Smooth muscle cell (in vitro differentiated cells): ENCODE measurements around the gene GRM4. TPM values are rescaled to one million over a fixed set of nuclear protein-coding genes. Genes with fewer than 3 reads are reported as not detected.
A peak's percentile ranks its signal among the peaks of the same experiment; 100 is the strongest.

Experiments used
- DNase-seq: peaks from one replicate; lab custom pipeline; 2025; ENCODE audit not compliant: unreplicated experiment; lab: John Stamatoyannopoulos, UW
- H2AFZ ChIP-seq: fragments of 200-600 bp; sonication (generic); 2 replicates; pipeline ENCODE4 v1.6.0; 2016; ENCODE audit warnings: antibody characterized with exemption, low read depth, mild to moderate bottlenecking
- H3F3A ChIP-seq: fragments of 200-600 bp; sonication (generic); 2 replicates; pipeline ENCODE4 v1.6.0; 2017; ENCODE audit warnings: antibody characterized with exemption, low read depth
- H3K27ac ChIP-seq: fragments of 200-600 bp; sonication (generic); 2 replicates; pipeline ENCODE4 v1.5.1; 2016; ENCODE audit warnings: low read depth, mild to moderate bottlenecking
- H3K27me3 ChIP-seq: fragments of 200-600 bp; sonication (generic); 2 replicates; pipeline ENCODE4 v1.6.1; 2016; ENCODE audit warnings: low read depth, mild to moderate bottlenecking
- H3K36me3 ChIP-seq: fragments of 200-600 bp; sonication (generic); 2 replicates; pipeline ENCODE4 v1.5.1; 2016; ENCODE audit warnings: low read depth
- H3K4me1 ChIP-seq: fragments of 200-600 bp; sonication (generic); 2 replicates; pipeline ENCODE4 v1.5.1; 2016; ENCODE audit warnings: low read depth
- H3K4me2 ChIP-seq: fragments of 200-600 bp; sonication (generic); 2 replicates; pipeline ENCODE4 v1.6.0; 2016; ENCODE audit warnings: mild to moderate bottlenecking
- H3K4me3 ChIP-seq: fragments of 200-600 bp; sonication (generic); 2 replicates; pipeline ENCODE4 v1.5.1; 2016; ENCODE audit warnings: mild to moderate bottlenecking
- H3K79me2 ChIP-seq: fragments of 200-600 bp; sonication (generic); 2 replicates; pipeline ENCODE4 v1.6.0; 2016; ENCODE audit warnings: low read depth, mild to moderate bottlenecking
- H3K9ac ChIP-seq: fragments of 200-600 bp; sonication (generic); 2 replicates; pipeline ENCODE4 v1.6.0; 2016; ENCODE audit warnings: low read depth
- H3K9me3 ChIP-seq: fragments of 200-600 bp; sonication (generic); replicated peaks from 2 replicates; pipeline ENCODE4 v1.5.1; 2016; ENCODE audit warnings: low read depth
- H4K20me1 ChIP-seq: fragments of 200-600 bp; sonication (generic); 2 replicates; pipeline ENCODE4 v1.6.0; 2016; ENCODE audit warnings: low read depth
- CTCF ChIP-seq: fragments of 200-600 bp; sonication (generic); IDR thresholded peaks from 2 replicates; pipeline ENCODE4 v1.5.1; 2017; ENCODE audit warnings: borderline replicate concordance, mild to moderate bottlenecking, antibody characterized with exemption; ENCODE audit not compliant: insufficient read depth, poor library complexity, severe bottlenecking
- WGBS: methylation state at CpG from one replicate; pipeline ENCODE4 v1.1.7; 2016; ENCODE audit warnings: low lambda C conversion rate; 5-methylcytosine and 5-hydroxymethylcytosine counted together
- polyA plus RNA-seq: library from polyadenylated mRNA; unstranded; fragments of >200 nt; fragmentation: Nextera tagmentation; extraction: Ambion mirVana; gene quantifications from 2 replicates; pipeline ENCODE4 v1.2.1, GENCODE V29; 2016
- total RNA-seq: library from RNA; depleted of rRNA; stranded (reverse); fragments of >200 nt; gene quantifications from 2 replicates; pipeline ENCODE4 v1.2.3, GENCODE V29; 2014

GRM4 gene
- total and polyA plus RNA-seq, 2 experiments from 2014 or later: 0.21 TPM; not detected in 1

GRCh38 chr6:34147906-34148630 is 2.2 kb upstream of the GRM4 start:
- Histone ChIP-seq H4K20me1 (no peaks in the 10 kb centered on the region), H3K4me2 (no peak overlapping the region), H3K27me3 (peaks cover 96% of the 10 kb centered on the region), H3K4me1 (peaks cover 7% of the 10 kb centered on the region), H3K36me3 (no peaks in the 10 kb centered on the region), H2AFZ (no peak overlapping the region), H3F3A (no peaks in the 10 kb centered on the region), H3K79me2 (no peaks in the 10 kb centered on the region), H3K9me3 (no peaks in the 10 kb centered on the region), H3K27ac (no peak overlapping the region), H3K9ac (no peak overlapping the region), H3K4me3 (no peak overlapping the region)
- WGBS: 85% methylated on average over 13 of the region's 13 CpGs
- no peak for DNase-seq
- TF ChIP-seq CTCF: no peak

GRCh38 chr6:34146801-34147592 is 1.1 kb upstream of the GRM4 start:
- Histone ChIP-seq H3K27me3 (peaks cover 96% of the 10 kb centered on the region), H3K79me2 (no peaks in the 10 kb centered on the region), H3K4me2 (no peak overlapping the region), H3K9me3 (no peaks in the 10 kb centered on the region), H3K9ac (no peak overlapping the region), H3K4me3 (no peak overlapping the region), H3K27ac (no peak overlapping the region), H3F3A (no peaks in the 10 kb centered on the region), H2AFZ (no peak overlapping the region), H3K4me1 (peaks cover 10% of the 10 kb centered on the region), H3K36me3 (no peaks in the 10 kb centered on the region), H4K20me1 (no peaks in the 10 kb centered on the region)
- no peak for TF ChIP-seq CTCF
- WGBS: 85% methylated on average over 10 of the region's 10 CpGs
- DNase-seq: no peak

- Histone ChIP-seq H3K79me2 (no peaks in the 10 kb centered on the region), H4K20me1 (no peaks in the 10 kb centered on the region), H3K36me3 (no peaks in the 10 kb centered on the region), H3K4me3 (peak overlapping the region; percentile 55), H3K9ac (no peak overlapping the region), H3K9me3 (no peaks in the 10 kb centered on the region), H3K4me1 (peaks cover 10% of the 10 kb centered on the region), H3K4me2 (peak overlapping the region; percentile 99), H3K27me3 (peaks cover 96% of the 10 kb centered on the region), H2AFZ (peak overlapping the region; percentile 66), H3K27ac (no peak overlapping the region), H3F3A (no peaks in the 10 kb centered on the region)
- TF ChIP-seq CTCF: no peak
- under 1% methylated on average over 89 of the region's 100 CpGs for WGBS
- peak; percentile 15 for DNase-seq
Observed at GRCh38 chr6:34145161-34146020, 496 bp downstream of the GRM4 start.
